H1 (cell line): ENCODE measurements around the gene TADA2B. TPM values are rescaled to one million over a fixed set of nuclear protein-coding genes. Genes with fewer than 3 reads are reported as not detected.

ENCODE experiments used
- CHD2 ChIP-seq: IDR thresholded peaks from 2 replicates; pipeline ENCODE4 v1.6.1; 2012; ENCODE audit warnings: low read length, improper control_type of control experiment
- CREB1 ChIP-seq: IDR thresholded peaks from 2 replicates; pipeline ENCODE4 v1.6.1; 2012; ENCODE audit warnings: inconsistent platforms
- CTCF ChIP-seq, 3 experiments: IDR thresholded peaks; 1 replicate in 2 of 3; 2 replicates in 1 of 3; pipeline versions ENCODE4 v1.5.1 to v1.6.1; 2011; ENCODE audit warnings: low read length in 3 of 3, mild to moderate bottlenecking in 3 of 3, inconsistent platforms in 2 of 3, low read depth in 1 of 3, moderate library complexity in 1 of 3; ENCODE audit not compliant: insufficient read depth in 1 of 3; ENCODE audit errors: control extremely low read depth in 1 of 3
- EGR1 ChIP-seq: IDR thresholded peaks from 2 replicates; pipeline ENCODE4 v1.6.1; 2011; ENCODE audit warnings: low read depth, low read length, borderline replicate concordance
- GTF2F1 ChIP-seq: IDR thresholded peaks from 2 replicates; pipeline ENCODE4 v1.6.1; 2012; ENCODE audit warnings: low read depth, low read length, improper control_type of control experiment, borderline replicate concordance
- MAX ChIP-seq: IDR thresholded peaks from 2 replicates; pipeline ENCODE4 v1.6.1; 2012; ENCODE audit warnings: inconsistent platforms
- NRF1 ChIP-seq: IDR thresholded peaks from 2 replicates; pipeline ENCODE4 v1.6.1; 2011; ENCODE audit warnings: mild to moderate bottlenecking, low read depth, low read length, improper control_type of control experiment
- RBBP5 ChIP-seq: IDR thresholded peaks from 2 replicates; pipeline ENCODE4 v1.7.1; 2012; ENCODE audit warnings: low read depth, mild to moderate bottlenecking, inconsistent platforms, low read length, moderate library complexity, borderline replicate concordance
- SIN3A ChIP-seq, 2 experiments: IDR thresholded peaks in 1 of 2; conservative IDR thresholded peaks in 1 of 2; 2 replicates each; pipeline ENCODE4 v1.6.1; 2011 to 2012; ENCODE audit warnings: low read length in 2 of 2, improper control_type of control experiment in 1 of 2, low read depth in 1 of 2, mild to moderate bottlenecking in 1 of 2
- SRF ChIP-seq: IDR thresholded peaks from 2 replicates; pipeline ENCODE4 v1.6.1; 2011; ENCODE audit warnings: mild to moderate bottlenecking, low read depth, low read length, moderate library complexity
- polyA plus RNA-seq, 7 experiments: library from polyadenylated mRNA; depleted of rRNA in 3 of 7; stranded (reverse) in 5 of 7; unstranded in 2 of 7; fragments of >200 nt in 5 of 7; fragments of 200-250 nt in 2 of 7; gene quantifications; 1 replicate in 5 of 7; 2 replicates in 1 of 7; 4 replicates in 1 of 7; pipeline versions ENCODE4 v1.2.1 to v1.2.3, GENCODE V29; 2011 to 2013; ENCODE audit warnings: missing spikeins in 2 of 7, mixed read lengths in 2 of 7
- total RNA-seq: library from RNA; stranded (reverse); fragmentation: NEBNext Ultra II Directional; extraction: Animal tissue kit (Norgen Biotek cat#: 25700); gene quantifications from 2 replicates; pipeline ENCODE4 v1.2.1, GENCODE V29; 2021

The TADA2B gene
- total and polyA plus RNA-seq, 2 of the 8 experiments (the other 6 are each of a cell fraction or from before 2014, with no cell fraction given): 5.7 to 12.1 TPM

- peak in 2 of 3 experiments; percentile 37 to 56; a peak in 3 of 4 replicates for TF ChIP-seq CTCF (IDR thresholded peaks at IDR 0.05; ENCODE audit: control extremely low read depth in 1 of 3, insufficient read depth in 1 of 3, low read depth in 1 of 3, low read length in 3 of 3)
- TF ChIP-seq GTF2F1: no peak
- 0 out of 2 replicates have a peak, but pooled peaks have one; percentile 59 for TF ChIP-seq RBBP5
- TF ChIP-seq SRF: no peak
- TF ChIP-seq SIN3A (conservative IDR thresholded peaks at IDR 0.05 in 1 of 2, IDR thresholded peaks at IDR 0.05 in 1 of 2; ENCODE audit: low read depth in 1 of 2, low read length in 2 of 2): peak; percentile 84 to 98; a peak in 3 of 4 replicates
- TF ChIP-seq CREB1: peak; percentile 59
- TF ChIP-seq NRF1: peak; percentile 72
- TF ChIP-seq EGR1: peak; percentile 59; the same call in 1 of the 2 replicates
- 0 out of 2 replicates have a peak, but pooled peaks have one; percentile 40 for TF ChIP-seq CHD2
- TF ChIP-seq MAX: peak; percentile 54
Observed at GRCh38 chr4:7042503-7043283, 479 bp upstream of the TADA2B start (continued).
